ENCODE results near the gene AUTS2.

Gene AUTS2

GRCh38 chr7:69684369-69685292 lies 86.4 kb downstream of the AUTS2 start:
- no peak overlapping the region for H3K4me3 ChIP-seq (ENCODE audit: low read depth, low read length)
- no peak for DNase-seq (ENCODE audit: low read depth)
- in situ Hi-C loops (cut with HindIII; ENCODE audit: low sequenced_read_pairs): no loop called here
- no peak for TF ChIP-seq CTCF (IDR thresholded peaks at IDR 0.05; ENCODE audit: low read depth, low read length, missing control alignments)

GRCh38 chr7:69685293-69685631 lies 87.0 kb downstream of the AUTS2 start:
- in situ Hi-C loops (cut with HindIII; ENCODE audit: low sequenced_read_pairs): no loop called here
- DNase-seq (ENCODE audit: low read depth): no peak
- TF ChIP-seq CTCF (IDR thresholded peaks at IDR 0.05; ENCODE audit: low read depth, low read length, missing control alignments): no peak
- no peak overlapping the region for H3K4me3 ChIP-seq (ENCODE audit: low read depth, low read length)

- in situ Hi-C loops (cut with HindIII; ENCODE audit: low sequenced_read_pairs): no loop called here
- TF ChIP-seq CTCF (IDR thresholded peaks at IDR 0.05; ENCODE audit: low read depth, low read length, missing control alignments): no peak
- DNase-seq (ENCODE audit: low read depth): no peak
- no peak overlapping the region for H3K4me3 ChIP-seq (ENCODE audit: low read depth, low read length)
Observed at GRCh38 chr7:69686366-69686765, 88.1 kb downstream of the AUTS2 start.

GRCh38 chr7:69687739-69688433 lies 89.6 kb downstream of the AUTS2 start:
- DNase-seq (ENCODE audit: low read depth): no peak
- TF ChIP-seq CTCF (IDR thresholded peaks at IDR 0.05; ENCODE audit: low read depth, low read length, missing control alignments): no peak
- H3K4me3 ChIP-seq (ENCODE audit: low read depth, low read length): no peak overlapping the region
- in situ Hi-C loops (cut with HindIII; ENCODE audit: low sequenced_read_pairs): no loop called here

- in situ Hi-C loops (cut with HindIII; ENCODE audit: low sequenced_read_pairs): no loop called here
- TF ChIP-seq CTCF (IDR thresholded peaks at IDR 0.05; ENCODE audit: low read depth, low read length, missing control alignments): no peak
- no peak for DNase-seq (ENCODE audit: low read depth)
- H3K4me3 ChIP-seq (ENCODE audit: low read depth, low read length): no peak overlapping the region
Observed at GRCh38 chr7:69690329-69690728, 92.1 kb downstream of the AUTS2 start.

- no peak overlapping the region for H3K4me3 ChIP-seq (ENCODE audit: low read depth, low read length)
- no peak for TF ChIP-seq CTCF (IDR thresholded peaks at IDR 0.05; ENCODE audit: low read depth, low read length, missing control alignments)
- DNase-seq (ENCODE audit: low read depth): no peak
- in situ Hi-C loops (cut with HindIII; ENCODE audit: low sequenced_read_pairs): no loop called here
Observed at GRCh38 chr7:69691327-69691726, 93.1 kb downstream of the AUTS2 start.
